Measurements from ENCODE around the gene C20orf96. TPM values are rescaled to one million over a fixed set of nuclear protein-coding genes. Genes with fewer than 3 reads are reported as not detected.

The C20orf96 gene
- total RNA-seq, 1 donor from 2014 or later, result 8.8 TPM

GRCh38 chr20:313948-314347 is 23.4 kb upstream of the C20orf96 start:
- no peak for ATAC-seq
- H3K9me3 ChIP-seq, result no peaks in the 10 kb centered on the region
- H3K27me3 ChIP-seq, result no peaks in the 10 kb centered on the region
- no peak overlapping the region for H3K4me3 ChIP-seq
- intact Hi-C loops (cut with DNase I), result no loop called here
- peaks cover 14% of the 10 kb centered on the region for H3K4me1 ChIP-seq
- no peaks in the 10 kb centered on the region for H3K36me3 ChIP-seq
- H3K27ac ChIP-seq, result no peak overlapping the region
- no peak for DNase-seq
- TF ChIP-seq, protein P1, sequence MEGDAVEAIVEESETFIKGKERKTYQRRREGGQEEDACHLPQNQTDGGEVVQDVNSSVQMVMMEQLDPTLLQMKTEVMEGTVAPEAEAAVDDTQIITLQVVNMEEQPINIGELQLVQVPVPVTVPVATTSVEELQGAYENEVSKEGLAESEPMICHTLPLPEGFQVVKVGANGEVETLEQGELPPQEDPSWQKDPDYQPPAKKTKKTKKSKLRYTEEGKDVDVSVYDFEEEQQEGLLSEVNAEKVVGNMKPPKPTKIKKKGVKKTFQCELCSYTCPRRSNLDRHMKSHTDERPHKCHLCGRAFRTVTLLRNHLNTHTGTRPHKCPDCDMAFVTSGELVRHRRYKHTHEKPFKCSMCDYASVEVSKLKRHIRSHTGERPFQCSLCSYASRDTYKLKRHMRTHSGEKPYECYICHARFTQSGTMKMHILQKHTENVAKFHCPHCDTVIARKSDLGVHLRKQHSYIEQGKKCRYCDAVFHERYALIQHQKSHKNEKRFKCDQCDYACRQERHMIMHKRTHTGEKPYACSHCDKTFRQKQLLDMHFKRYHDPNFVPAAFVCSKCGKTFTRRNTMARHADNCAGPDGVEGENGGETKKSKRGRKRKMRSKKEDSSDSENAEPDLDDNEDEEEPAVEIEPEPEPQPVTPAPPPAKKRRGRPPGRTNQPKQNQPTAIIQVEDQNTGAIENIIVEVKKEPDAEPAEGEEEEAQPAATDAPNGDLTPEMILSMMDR (IDR thresholded peaks at IDR 0.05), result no peak

DNA sequence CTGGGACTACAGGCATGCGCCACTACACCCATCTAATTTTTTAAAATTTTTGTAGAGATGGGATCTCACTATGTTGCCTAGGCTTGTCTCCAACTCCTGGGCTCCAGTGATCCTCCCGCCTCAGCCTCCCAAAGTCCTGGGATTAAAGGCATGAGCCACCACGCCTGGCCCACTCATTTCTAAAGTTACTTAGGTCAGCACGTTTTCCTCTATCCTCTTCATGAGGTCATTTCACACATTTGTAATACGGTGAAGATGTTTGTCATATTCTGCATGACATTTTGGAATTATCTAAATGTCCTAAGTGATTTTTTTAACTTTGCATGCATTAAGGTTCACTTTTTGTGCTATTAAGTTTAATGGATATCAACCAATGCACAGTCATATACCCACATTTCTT is 22.9 kb upstream of the C20orf96 start:
- no peak for ATAC-seq
- TF ChIP-seq, protein P1 (IDR thresholded peaks at IDR 0.05), result no peak
- H3K27ac ChIP-seq, result no peak overlapping the region
- no peaks in the 10 kb centered on the region for H3K9me3 ChIP-seq
- H3K36me3 ChIP-seq, result no peaks in the 10 kb centered on the region
- H3K4me3 ChIP-seq, result no peak overlapping the region
- H3K4me1 ChIP-seq, result peaks cover 20% of the 10 kb centered on the region
- DNase-seq, result no peak
- no peaks in the 10 kb centered on the region for H3K27me3 ChIP-seq
- intact Hi-C loops (cut with DNase I), result no loop called here

DNA sequence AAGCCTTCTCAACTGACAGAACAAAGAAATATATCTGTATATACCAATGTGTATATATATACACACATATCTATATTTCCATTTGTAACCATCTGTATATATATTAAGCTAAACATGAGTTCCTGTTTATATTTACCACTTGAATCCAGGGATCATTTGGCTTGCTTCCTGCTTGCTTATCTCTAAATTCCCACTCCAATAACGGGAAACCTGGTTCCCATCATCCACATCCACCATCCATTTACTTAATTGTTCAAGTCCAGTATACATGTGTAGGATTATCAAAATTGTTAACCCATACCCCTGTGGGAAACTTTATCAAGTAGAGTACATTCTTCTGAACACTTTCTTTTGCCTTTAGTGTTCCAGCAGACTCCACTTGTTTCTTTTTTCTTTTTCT is 22.3 kb upstream of the C20orf96 start:
- ATAC-seq, result no peak

GRCh38 chr20:312067-312466 is 21.5 kb upstream of the C20orf96 start:
- intact Hi-C loops (cut with DNase I), result no loop called here
- no peak for ATAC-seq
- peaks cover 21% of the 10 kb centered on the region for H3K4me1 ChIP-seq
- no peaks in the 10 kb centered on the region for H3K27me3 ChIP-seq
- no peak overlapping the region for H3K4me3 ChIP-seq
- H3K36me3 ChIP-seq, result no peaks in the 10 kb centered on the region
- no peaks in the 10 kb centered on the region for H3K9me3 ChIP-seq
- H3K27ac ChIP-seq, result no peak overlapping the region
- TF ChIP-seq, protein P1 (IDR thresholded peaks at IDR 0.05), result no peak
- no peak for DNase-seq

More for the DNA sequence above, 22.3 kb upstream of the C20orf96 start:
- intact Hi-C loops (cut with DNase I), result no loop called here
- H3K4me1 ChIP-seq, result peaks cover 21% of the 10 kb centered on the region
- H3K36me3 ChIP-seq, result no peaks in the 10 kb centered on the region
- TF ChIP-seq, protein P1 (IDR thresholded peaks at IDR 0.05), result no peak
- no peak overlapping the region for H3K4me3 ChIP-seq
- H3K27ac ChIP-seq, result no peak overlapping the region
- H3K9me3 ChIP-seq, result no peaks in the 10 kb centered on the region
- H3K27me3 ChIP-seq, result no peaks in the 10 kb centered on the region
- DNase-seq, result no peak

DNA sequence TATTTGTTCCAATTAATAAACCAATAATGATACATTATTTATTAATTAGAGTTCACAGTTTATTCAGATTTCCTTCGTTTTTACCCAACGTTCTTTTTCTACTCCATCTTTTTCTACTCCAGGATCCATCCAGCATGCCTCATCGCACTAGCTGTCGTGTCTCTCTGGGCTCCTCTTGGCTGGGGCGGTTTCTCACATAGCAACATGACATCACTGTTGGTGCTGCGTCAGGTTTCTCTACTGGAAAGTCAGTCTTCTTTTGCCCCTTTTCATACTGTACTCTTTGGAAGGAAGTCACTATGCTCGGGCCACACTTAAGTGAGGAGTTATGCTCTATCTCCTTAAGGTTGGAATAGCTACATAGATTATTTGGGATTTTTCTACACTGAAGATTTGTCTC is 21.1 kb upstream of the C20orf96 start:
- no peaks in the 10 kb centered on the region for H3K27me3 ChIP-seq
- DNase-seq (no peak), ATAC-seq (no peak)
- no peaks in the 10 kb centered on the region for H3K9me3 ChIP-seq
- H3K4me3 ChIP-seq, result no peak overlapping the region
- H3K36me3 ChIP-seq, result no peaks in the 10 kb centered on the region
- TF ChIP-seq, protein P1 (IDR thresholded peaks at IDR 0.05), result no peak
- peaks cover 21% of the 10 kb centered on the region for H3K4me1 ChIP-seq
- no peak overlapping the region for H3K27ac ChIP-seq
- intact Hi-C loops (cut with DNase I), result no loop called here

DNA sequence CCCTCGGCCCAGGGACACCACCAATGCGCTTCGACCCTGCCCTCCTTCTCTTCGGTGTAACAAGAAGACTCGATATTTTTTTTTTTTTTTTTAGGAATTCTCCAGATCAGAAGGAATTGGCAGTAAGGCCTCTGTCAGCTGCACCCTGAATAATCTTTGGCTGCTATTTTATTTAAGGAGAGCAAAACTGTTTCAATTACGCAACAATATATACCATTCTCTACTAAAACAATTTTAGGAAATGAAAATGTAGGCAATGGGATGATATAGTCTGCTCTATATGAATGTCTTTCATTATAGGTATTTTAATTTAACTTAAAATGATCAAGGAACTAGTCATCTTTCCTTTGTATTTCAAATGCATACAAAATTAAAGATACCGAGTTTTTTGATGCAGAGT is 20.1 kb upstream of the C20orf96 start:
- peak overlapping the region; percentile 92 for H3K27ac ChIP-seq
- peak overlapping the region; percentile 60 for H3K4me3 ChIP-seq
- DNase-seq (no peak), ATAC-seq (no peak)
- H3K36me3 ChIP-seq, result no peaks in the 10 kb centered on the region
- intact Hi-C loops (cut with DNase I), result no loop called here
- H3K27me3 ChIP-seq, result no peaks in the 10 kb centered on the region
- TF ChIP-seq, protein P1 (IDR thresholded peaks at IDR 0.05), result no peak
- H3K9me3 ChIP-seq, result no peaks in the 10 kb centered on the region
- H3K4me1 ChIP-seq, result peaks cover 21% of the 10 kb centered on the region

All from upper lobe of right lung (tissue), 1 donor.